GM23248 (cell line): ENCODE results near the gene RAI1.

Experiments
- EZH2 ChIP-seq: fragments of 200-600 bp; sonication (generic); IDR thresholded peaks from 2 replicates; pipeline ENCODE4 v1.6.1; 2018; ENCODE audit warnings: antibody characterized with exemption, mild to moderate bottlenecking; ENCODE audit not compliant: insufficient read depth, poor library complexity, severe bottlenecking
- EZH2phosphoT487 ChIP-seq: fragments of 200-600 bp; sonication (generic); IDR thresholded peaks from 2 replicates; pipeline ENCODE4 v1.6.1; 2018; ENCODE audit warnings: antibody characterized with exemption, moderate library complexity, mild to moderate bottlenecking, low read depth; ENCODE audit not compliant: insufficient read depth

DNA sequence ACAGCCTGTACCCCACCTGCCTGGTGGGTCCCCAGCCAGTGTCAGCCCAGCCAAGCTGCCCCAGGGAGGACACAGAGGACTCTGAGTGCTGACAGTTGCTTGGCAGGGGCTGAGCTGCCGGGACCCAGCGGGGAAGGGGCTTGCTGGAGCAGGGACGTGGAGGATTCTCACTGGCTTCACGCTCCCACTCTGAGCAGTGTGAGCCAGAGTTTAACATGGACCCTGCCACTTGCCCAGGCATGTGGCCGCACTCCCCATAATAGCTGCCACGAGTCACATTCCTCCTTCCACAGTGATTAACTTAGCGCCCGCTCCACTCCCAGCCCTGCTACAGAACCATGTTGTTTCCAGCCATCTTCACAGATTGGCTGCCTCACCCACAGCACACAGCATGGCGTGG, 124.3 kb downstream of the RAI1 start:
- TF ChIP-seq EZH2 (no peak), EZH2phosphoT487 (no peak)
